ENCODE measurements around the gene CLIP3.
"Not testable (repeated sequence)": the region's sequence is repeated elsewhere in the genome, so short reads cannot be mapped to it uniquely, and the experiment has no call there.

CLIP3 gene

GRCh38 chr19:36046443-36047050 lies 13.9 kb upstream of the CLIP3 start:
- no peak for TF ChIP-seq CTCF (IDR thresholded peaks at IDR 0.05)
- no peak for DNase-seq (ENCODE audit: low spot score)
- H3K27ac ChIP-seq, result no peak overlapping the region
- H3K4me3 ChIP-seq, result no peak overlapping the region

DNA sequence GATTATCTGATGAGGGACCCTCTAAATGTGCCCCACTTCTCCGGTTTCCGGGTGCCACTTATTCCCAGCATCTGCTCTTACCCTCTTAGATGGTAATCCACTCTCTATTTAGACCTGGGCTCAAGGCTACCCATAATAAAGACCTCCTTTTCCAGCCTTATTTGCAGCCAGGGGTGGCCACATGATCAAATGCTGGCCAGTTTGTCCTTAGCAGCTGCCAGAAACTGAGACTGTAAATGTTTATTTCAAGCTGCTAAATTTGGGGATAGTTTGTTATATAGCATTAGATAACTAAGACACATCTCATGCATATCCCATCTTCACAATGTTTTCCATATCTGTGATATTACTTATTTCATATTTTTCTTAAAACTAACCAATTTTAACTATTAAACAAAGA lies 11.3 kb upstream of the CLIP3 start:
- no peak for DNase-seq (ENCODE audit: low spot score)
- TF ChIP-seq CTCF (IDR thresholded peaks at IDR 0.05), result no peak
- H3K27ac ChIP-seq, result no peak overlapping the region
- no peak overlapping the region for H3K4me3 ChIP-seq

- TF ChIP-seq CTCF (IDR thresholded peaks at IDR 0.05), result no peak
- no peak for DNase-seq (ENCODE audit: low spot score)
- H3K4me3 ChIP-seq, result no peak overlapping the region
- H3K27ac ChIP-seq, result peak overlapping the region in 1 of 2 donors; percentile 68
Measured at GRCh38 chr19:36041831-36042230, 9.2 kb upstream of the CLIP3 start.

- not testable (repeated sequence) for DNase-seq (ENCODE audit: low spot score); H3K4me3 ChIP-seq
- peak overlapping the region in 1 of 2 donors; percentile 68 for H3K27ac ChIP-seq
Measured at GRCh38 chr19:36041092-36041491, 8.4 kb upstream of the CLIP3 start.

DNA sequence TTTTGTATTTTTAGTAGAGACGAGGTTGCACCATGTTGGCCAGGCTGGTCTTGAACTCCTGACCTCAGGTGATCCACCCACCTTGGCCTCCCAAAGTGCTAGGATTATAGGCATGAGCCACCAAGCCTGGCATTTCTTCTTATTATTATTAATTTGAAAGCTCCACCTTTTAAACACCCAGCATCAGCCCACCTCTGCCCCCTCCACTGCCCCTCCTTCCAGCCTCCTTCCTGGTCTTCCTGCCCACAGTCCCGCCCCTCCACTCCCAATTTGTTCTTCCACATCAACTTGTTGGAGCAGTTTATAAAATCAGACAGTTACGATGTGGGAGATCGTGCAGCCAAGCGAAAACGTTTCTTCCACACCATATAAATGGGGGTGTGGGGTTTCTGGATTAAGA lies 7.8 kb upstream of the CLIP3 start:
- no peak overlapping the region for H3K27ac ChIP-seq
- no peak for TF ChIP-seq CTCF (IDR thresholded peaks at IDR 0.05)
- DNase-seq (ENCODE audit: low spot score), result no peak
- no peak overlapping the region for H3K4me3 ChIP-seq

DNA sequence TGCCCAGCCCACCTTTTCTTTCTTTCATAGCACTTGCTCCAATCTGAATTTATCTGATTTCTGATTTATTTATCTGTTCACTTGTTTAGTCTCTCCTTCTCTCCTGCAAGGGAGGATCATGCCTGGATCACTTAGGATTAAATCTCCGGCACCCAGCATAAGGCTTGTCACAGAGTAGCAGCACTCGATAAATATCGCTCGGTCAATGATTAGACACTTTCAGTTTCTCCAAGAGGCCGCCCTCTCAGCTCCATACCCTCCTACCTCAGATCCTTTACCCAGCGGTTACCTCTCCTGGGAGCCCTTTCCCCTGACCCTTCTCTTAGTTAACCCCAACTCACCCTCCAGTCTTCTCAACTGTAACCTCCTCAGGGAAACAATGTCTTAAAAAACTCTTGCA lies 1.4 kb downstream of the CLIP3 start:
- no peak for TF ChIP-seq CTCF (IDR thresholded peaks at IDR 0.05)
- Histone ChIP-seq H3K27ac (no peak overlapping the region), H3K4me3 (no peak overlapping the region)
- DNase-seq (ENCODE audit: low spot score), result no peak

- DNase-seq (ENCODE audit: low spot score), result no peak
- H3K4me3 ChIP-seq, result no peak overlapping the region
- H3K27ac ChIP-seq, result no peak overlapping the region
- TF ChIP-seq CTCF (IDR thresholded peaks at IDR 0.05), result no peak
Measured at GRCh38 chr19:36030264-36031148, 2.2 kb downstream of the CLIP3 start.
